ENCODE data around the gene GRB2. TPM values are rescaled to one million over a fixed set of nuclear protein-coding genes. Genes with fewer than 3 reads are reported as not detected.
"Not testable (repeated sequence)": the region's sequence is repeated elsewhere in the genome, so short reads cannot be mapped to it uniquely, and the experiment has no call there.

GRB2 gene
- total RNA-seq, 1 donor from 2014 or later, result 84.2 TPM

DNA sequence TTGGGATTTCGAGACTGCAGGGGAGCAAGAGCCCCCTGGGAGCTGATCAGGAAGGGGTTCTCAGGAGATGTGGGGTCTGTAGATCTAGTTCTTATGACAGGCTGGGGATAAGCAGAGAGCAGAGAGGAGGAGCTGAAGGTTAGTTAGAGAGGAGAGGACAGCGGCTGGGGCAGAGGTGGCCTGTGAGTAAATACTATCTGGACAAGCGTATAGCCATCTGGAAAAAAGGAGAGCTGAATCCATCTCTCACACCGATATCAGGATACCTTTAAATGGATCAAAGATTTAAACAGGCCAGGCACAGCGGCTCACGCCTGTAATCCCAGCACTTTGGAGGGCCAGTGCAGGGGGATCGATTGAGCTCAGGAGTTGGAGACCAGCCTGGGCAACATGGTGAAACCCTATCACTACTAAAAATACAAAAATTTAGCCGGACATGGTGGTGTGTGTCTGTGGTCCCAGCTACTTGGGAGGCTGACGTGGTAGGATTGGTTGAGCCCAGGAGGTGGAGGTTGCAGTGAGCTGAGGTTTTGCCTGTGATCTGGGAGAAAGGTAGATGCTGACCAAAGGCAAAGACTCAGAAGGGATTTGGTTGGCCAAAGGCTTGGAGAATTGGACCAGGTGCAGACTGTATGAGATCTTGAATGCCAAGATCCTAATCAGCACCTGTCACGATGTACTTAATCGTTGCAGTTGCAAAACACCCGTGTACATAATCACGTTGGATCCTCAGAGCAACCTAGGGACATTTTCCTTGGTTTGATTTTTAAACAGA lies 97.3 kb downstream of the GRB2 start:
- no peak for DNase-seq
- no peak for ATAC-seq
- intact Hi-C loops (cut with micrococcal nuclease), result no loop called here

GRCh38 chr17:75301502-75302206 lies 103.8 kb downstream of the GRB2 start:
- DNase-seq, result no peak
- intact Hi-C loops (cut with micrococcal nuclease), result no loop called here
- ATAC-seq, result no peak

DNA sequence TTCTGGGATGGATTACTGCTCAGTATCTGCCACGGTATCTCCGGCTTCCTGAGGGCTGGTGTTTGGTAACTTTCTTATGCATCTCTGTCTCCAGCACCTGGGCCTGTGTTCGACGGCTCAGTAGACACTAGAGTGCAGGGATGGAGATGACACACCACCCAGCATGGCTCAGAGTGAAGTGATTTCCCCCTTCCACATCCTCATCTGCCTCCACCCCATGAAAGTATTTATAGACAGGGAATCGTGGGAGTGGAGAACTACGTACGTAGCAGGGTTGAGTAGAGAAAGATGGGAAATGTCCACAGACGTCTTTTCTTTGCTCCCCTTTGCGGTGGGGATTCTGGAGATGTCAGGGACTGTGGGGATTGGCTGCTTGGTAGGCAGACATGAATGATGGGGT lies 104.4 kb downstream of the GRB2 start:
- intact Hi-C loops (cut with micrococcal nuclease), result no loop called here
- DNase-seq (no peak), ATAC-seq (no peak)

- ATAC-seq, result no peak
- DNase-seq, result no peak
- intact Hi-C loops (cut with micrococcal nuclease), result no loop called here
These were observed 105.2 kb downstream of the GRB2 start for GRCh38 chr17:75300280-75300679.

GRCh38 chr17:75295201-75296158 lies 110.0 kb downstream of the GRB2 start:
- peak; percentile 61 for ATAC-seq
- intact Hi-C loops (cut with micrococcal nuclease), result no loop called here

GRCh38 chr17:75292810-75293448 lies 112.5 kb downstream of the GRB2 start:
- intact Hi-C loops (cut with micrococcal nuclease); ATAC-seq: not testable (repeated sequence)
- DNase-seq, result peak; percentile 54

More at GRCh38 chr17:75295201-75296158, 110.0 kb downstream of the GRB2 start:
- no peak for DNase-seq

- intact Hi-C loops (cut with micrococcal nuclease), result no loop called here
- DNase-seq (peak; percentile 50), ATAC-seq (peak; percentile 35)
These were observed 115.6 kb downstream of the GRB2 start for GRCh38 chr17:75289832-75290337.

- intact Hi-C loops (cut with micrococcal nuclease), result no loop called here
- DNase-seq, result peak; percentile 98
- peak; percentile 99 for ATAC-seq
These were observed 116.2 kb downstream of the GRB2 start, which contains the start of gene SLC25A19 for GRCh38 chr17:75289115-75289831. SLC25A19 (minus strand) TSS chr17:75289433; CDS start chr17:75286764, 2,669 bp downstream.

- ATAC-seq (peak; percentile 40), DNase-seq (no peak)
- intact Hi-C loops (cut with micrococcal nuclease), result no loop called here
These were observed 116.7 kb downstream of the GRB2 start for GRCh38 chr17:75288770-75289114.

DNA sequence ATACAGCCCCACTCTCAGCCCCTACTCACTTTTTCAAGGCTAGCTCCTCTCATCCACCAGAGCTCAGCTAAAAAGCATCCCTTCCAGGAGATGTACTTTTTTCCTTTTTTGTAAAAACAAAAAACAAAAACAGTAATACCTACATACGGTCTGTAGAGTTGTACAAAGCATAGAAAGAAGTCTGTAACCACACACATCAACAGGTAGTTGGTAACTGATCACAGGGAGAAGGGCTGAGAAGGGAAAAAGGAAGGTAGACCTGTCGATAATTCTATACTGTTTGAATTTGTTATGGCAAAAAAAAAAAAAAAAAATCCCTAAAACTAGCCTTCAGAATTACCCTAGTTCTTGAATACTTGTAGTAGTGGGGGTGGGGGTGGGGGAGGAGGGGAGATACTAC lies 117.1 kb downstream of the GRB2 start:
- intact Hi-C loops (cut with micrococcal nuclease), result no loop called here
- no peak for ATAC-seq
- DNase-seq, result no peak

GRCh38 chr17:75287221-75287620 lies 118.3 kb downstream of the GRB2 start:
- no peak for ATAC-seq
- intact Hi-C loops (cut with micrococcal nuclease), result no loop called here
- no peak for DNase-seq

- DNase-seq, result no peak
- ATAC-seq, result no peak
- intact Hi-C loops (cut with micrococcal nuclease), result no loop called here
These were observed 120.4 kb downstream of the GRB2 start for GRCh38 chr17:75285123-75285522.

GRCh38 chr17:75280189-75280588 lies 125.3 kb downstream of the GRB2 start:
- ATAC-seq; DNase-seq; intact Hi-C loops (cut with micrococcal nuclease): not testable (repeated sequence)

DNA sequence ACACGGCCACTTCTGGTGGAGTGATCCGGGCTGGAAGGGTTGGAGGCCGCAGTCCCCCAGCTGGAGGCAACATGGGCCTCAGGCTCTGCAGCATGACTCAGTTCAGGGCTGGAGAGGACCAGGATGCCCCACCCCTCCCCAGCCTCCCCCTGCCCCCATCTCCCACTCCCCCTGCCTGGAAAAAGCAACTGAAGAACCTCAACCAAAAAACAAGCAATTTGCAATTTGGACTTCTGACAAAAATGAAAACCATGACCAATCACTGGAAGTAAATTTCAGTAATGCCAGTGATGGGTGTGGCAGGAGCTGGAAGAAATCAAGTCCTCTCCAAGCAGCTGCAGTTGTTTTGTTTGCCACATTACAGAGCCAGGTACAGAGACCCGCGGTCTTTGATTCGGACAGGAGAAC lies 127.8 kb downstream of the GRB2 start:
- intact Hi-C loops (cut with micrococcal nuclease), result no loop called here
- no peak for DNase-seq
- ATAC-seq, result no peak

GRCh38 chr17:75273977-75274708 lies 131.3 kb downstream of the GRB2 start:
- no peak for ATAC-seq
- intact Hi-C loops (cut with micrococcal nuclease), result no loop called here
- no peak for DNase-seq

DNA sequence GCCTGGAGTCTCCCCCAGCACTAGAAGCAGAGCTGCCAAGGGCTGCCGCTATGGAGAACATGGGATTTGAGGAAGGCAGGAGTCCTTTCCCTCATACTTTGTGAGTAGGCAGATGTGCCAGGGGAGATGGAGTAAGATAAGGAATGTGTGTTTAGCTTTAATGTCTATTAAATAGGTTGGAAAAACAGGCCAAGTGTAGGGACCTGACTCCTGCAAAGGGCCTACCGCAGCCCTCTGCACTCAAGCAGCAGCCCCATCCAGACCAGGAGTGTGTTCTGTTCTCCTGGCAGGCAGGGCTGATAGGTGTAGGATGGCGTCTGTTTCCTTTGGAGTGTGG lies 132.7 kb downstream of the GRB2 start:
- no peak for ATAC-seq
- intact Hi-C loops (cut with micrococcal nuclease), result no loop called here

GRCh38 chr17:75271955-75272847 lies 133.3 kb downstream of the GRB2 start:
- DNase-seq, result peak; percentile 83
- ATAC-seq, result peak; percentile 46
- intact Hi-C loops (cut with micrococcal nuclease), result no loop called here

More for the DNA sequence above, 132.7 kb downstream of the GRB2 start:
- no peak for DNase-seq
